Activated T-cell treated with anti-CD3 and anti-CD28 coated beads, Interleukin-2, amount 50 U/mL, for 4 hours (primary cell): Measurements from ENCODE around the gene LACC1. TPM values are rescaled to one million over a fixed set of nuclear protein-coding genes. Genes with fewer than 3 reads are reported as not detected.

ENCODE experiments used
- ATAC-seq, 2 donors: fragments of 200-7000 bp; cut with Tn5 transposase; one replicate each; pipeline ENCODE4 v1.10.0; 2021
- DNase-seq: peaks from one replicate; pipeline ENCODE4 v3.0.0-alpha.2; 2020
- H3K27me3 Mint-ChIP-seq: one replicate; pipeline ENCODE4 v1.8.0; 2021; ENCODE audit warnings: low read depth, mixed read lengths
- H3K36me3 Mint-ChIP-seq: one replicate; pipeline ENCODE4 v1.8.0; 2022; ENCODE audit warnings: mixed read lengths; ENCODE audit not compliant: insufficient read depth
- H3K4me1 Mint-ChIP-seq: one replicate; pipeline ENCODE4 v1.8.0; 2021; ENCODE audit warnings: low read depth, mixed read lengths
- H3K4me3 Mint-ChIP-seq: one replicate; pipeline ENCODE4 v1.8.0; 2021; ENCODE audit warnings: mild to moderate bottlenecking, moderate library complexity, mixed read lengths
- H3K9me3 Mint-ChIP-seq: one replicate; pipeline ENCODE4 v1.8.0; 2021; ENCODE audit warnings: mixed read lengths
- total RNA-seq, 3 donors: library from RNA; stranded (reverse); gene quantifications; one replicate each; pipeline ENCODE4 v1.2.1, GENCODE V29; 2021

LACC1 gene
- total RNA-seq, 3 donors from 2014 or later = 2.1 to 4.2 (median 4.1) TPM

GRCh38 chr13:43942286-43942685, 62.6 kb downstream of the LACC1 start:
- H3K36me3 Mint-ChIP-seq = no peaks in the 10 kb centered on the region

More at GRCh38 chr13:43942286-43942685, 62.6 kb downstream of the LACC1 start:
- DNase-seq = no peak
- peaks cover 8% of the 10 kb centered on the region for H3K27me3 Mint-ChIP-seq
- H3K4me3 Mint-ChIP-seq = no peak overlapping the region
- no peaks in the 10 kb centered on the region for H3K4me1 Mint-ChIP-seq
- no peak for ATAC-seq
- H3K9me3 Mint-ChIP-seq = no peaks in the 10 kb centered on the region

Other genes starting within 250 kb of the LACC1 start
- under 1 TPM in 1 of 3 donors, not detected in 2; 0.14 TPM for gene ENOX1, start 92.9 kb upstream of the LACC1 start, total RNA-seq
- gene CCDC122, start 164 bp upstream of the LACC1 start, total RNA-seq = 1 to 10 TPM in 1 of 3 donors, under 1 TPM in 2; 0.65 to 1.5 (median 0.95) TPM